GM13977 (cell line): ENCODE measurements around the gene ARAP3.
A peak's percentile ranks its signal among the peaks of the same experiment; 100 is the strongest.

ENCODE experiments used
- DNase-seq: peaks from one replicate; pipeline ENCODE4 v3.0.0; 2012; ENCODE audit warnings: low spot score
- CTCF ChIP-seq: IDR thresholded peaks from 2 replicates; pipeline ENCODE4 v1.5.1; 2012; ENCODE audit warnings: mild to moderate bottlenecking, control low read depth; ENCODE audit not compliant: insufficient read depth; ENCODE audit errors: extremely low read depth, missing control alignments
- in situ Hi-C: fragments of 300-500 bp; cut with MboI; formaldehyde crosslinking; loops from one replicate; pipeline ENCODE4 v1.12.0; 2022; ENCODE audit warnings: low sequenced_read_pairs, low pct_unique_long_range_greater_than_20kb, mixed read lengths, inconsistent platforms; ENCODE audit not compliant: unreplicated experiment

Gene ARAP3

GRCh38 chr5:141656396-141656795 is 25.6 kb downstream of the ARAP3 start:
- in situ Hi-C loops: no loop called here
- TF ChIP-seq CTCF: no peak
- no peak for DNase-seq

GRCh38 chr5:141655020-141655419 is 27.0 kb downstream of the ARAP3 start:
- in situ Hi-C loops: no loop called here
- no peak for TF ChIP-seq CTCF
- DNase-seq: no peak

DNA sequence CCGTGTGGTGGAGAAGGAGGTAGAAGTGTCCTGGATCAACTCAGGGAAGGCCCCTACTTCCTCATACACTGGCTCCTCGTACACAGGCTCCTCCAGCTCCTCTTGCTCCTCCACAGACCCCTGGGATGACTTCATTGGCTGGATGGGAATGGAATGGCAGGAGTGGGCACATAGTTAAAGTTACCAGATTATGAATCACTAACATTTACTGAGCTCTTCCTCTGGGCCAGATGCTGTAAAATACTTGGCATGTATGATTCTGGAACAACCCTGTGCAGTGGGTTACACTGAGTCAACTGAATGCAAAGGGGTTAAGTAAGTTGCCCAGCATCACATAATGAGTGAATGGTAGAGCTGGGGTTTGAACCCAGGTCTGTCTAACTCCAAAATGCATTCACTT is 27.7 kb downstream of the ARAP3 start:
- no peak for DNase-seq
- in situ Hi-C loops: no loop called here

GRCh38 chr5:141651728-141652105 is 30.3 kb downstream of the ARAP3 start:
- in situ Hi-C loops: no loop called here
- no peak for TF ChIP-seq CTCF
- no peak for DNase-seq

More for the DNA sequence above, 27.7 kb downstream of the ARAP3 start:
- TF ChIP-seq CTCF: no peak

GRCh38 chr5:141650851-141651727 is 30.9 kb downstream of the ARAP3 start, which contains the start of gene FCHSD1:
TSS of gene FCHSD1 (minus strand) at chr5:141651418. CDS start at chr5:141651368, 50 bp downstream.
- TF ChIP-seq CTCF: no peak
- in situ Hi-C loops: no loop called here
- DNase-seq: peak; percentile 99

- TF ChIP-seq CTCF: no peak
- in situ Hi-C loops: no loop called here
- no peak for DNase-seq
Measured at GRCh38 chr5:141649972-141650371, 32.1 kb downstream of the ARAP3 start.
